ENCODE data around the gene CRYBG2.
"Not testable (repeated sequence)": the region's sequence is repeated elsewhere in the genome, so short reads cannot be mapped to it uniquely, and the experiment has no call there.

DNA sequence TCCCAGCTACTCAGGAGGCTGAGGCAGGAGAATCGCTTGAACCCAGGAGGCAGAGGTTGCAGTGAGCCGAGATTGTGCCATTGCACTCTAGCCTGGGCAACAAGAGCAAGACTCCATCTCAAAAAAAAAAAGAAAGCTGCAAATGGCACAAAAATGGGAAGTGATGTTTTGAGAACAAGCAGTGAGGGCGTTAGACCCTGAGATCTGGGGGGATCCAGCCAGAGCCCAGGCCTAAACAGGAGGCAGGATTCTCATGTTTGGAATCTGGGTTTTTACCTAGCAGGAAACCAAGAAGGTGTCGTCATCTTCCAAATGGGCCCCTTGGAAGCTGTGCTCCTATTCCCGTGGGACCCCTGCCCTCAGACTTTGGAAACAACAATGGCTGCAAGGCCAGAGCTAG is 61.2 kb downstream of the CRYBG2 start:
- TF ChIP-seq, protein P1, sequence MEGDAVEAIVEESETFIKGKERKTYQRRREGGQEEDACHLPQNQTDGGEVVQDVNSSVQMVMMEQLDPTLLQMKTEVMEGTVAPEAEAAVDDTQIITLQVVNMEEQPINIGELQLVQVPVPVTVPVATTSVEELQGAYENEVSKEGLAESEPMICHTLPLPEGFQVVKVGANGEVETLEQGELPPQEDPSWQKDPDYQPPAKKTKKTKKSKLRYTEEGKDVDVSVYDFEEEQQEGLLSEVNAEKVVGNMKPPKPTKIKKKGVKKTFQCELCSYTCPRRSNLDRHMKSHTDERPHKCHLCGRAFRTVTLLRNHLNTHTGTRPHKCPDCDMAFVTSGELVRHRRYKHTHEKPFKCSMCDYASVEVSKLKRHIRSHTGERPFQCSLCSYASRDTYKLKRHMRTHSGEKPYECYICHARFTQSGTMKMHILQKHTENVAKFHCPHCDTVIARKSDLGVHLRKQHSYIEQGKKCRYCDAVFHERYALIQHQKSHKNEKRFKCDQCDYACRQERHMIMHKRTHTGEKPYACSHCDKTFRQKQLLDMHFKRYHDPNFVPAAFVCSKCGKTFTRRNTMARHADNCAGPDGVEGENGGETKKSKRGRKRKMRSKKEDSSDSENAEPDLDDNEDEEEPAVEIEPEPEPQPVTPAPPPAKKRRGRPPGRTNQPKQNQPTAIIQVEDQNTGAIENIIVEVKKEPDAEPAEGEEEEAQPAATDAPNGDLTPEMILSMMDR (conservative IDR thresholded peaks at IDR 0.05) = not testable (repeated sequence)
- not testable (repeated sequence) for TF ChIP-seq EZH2 (IDR thresholded peaks at IDR 0.05; ENCODE audit: low read depth)
